Measurements from ENCODE around the gene KCTD16. TPM values are rescaled to one million over a fixed set of nuclear protein-coding genes. Genes with fewer than 3 reads are reported as not detected.

KCTD16 gene
- polyA plus RNA-seq, 2 of the 4 experiments (the other 2 are of a cell fraction), result 0.10 to 0.32 TPM

GRCh38 chr5:144332265-144332664 is 161.6 kb downstream of the KCTD16 start:
- no peaks in the 10 kb centered on the region for H3K9me3 ChIP-seq
- POLR2A ChIA-PET, result no interaction called here

GRCh38 chr5:144333336-144333920 is 162.8 kb downstream of the KCTD16 start:
- CTCF ChIA-PET, result interaction anchor here (0.6 to 1.5 kb wide), 5 partner anchors 22 to 905 kb away, joined by 3 to 4 read pairs (median 3); no protein-coding TSS in a partner anchor
- no peak for DNase-seq (ENCODE audit: low read depth in 1 of 2, low spot score in 1 of 2)

More at GRCh38 chr5:144332265-144332664, 161.6 kb downstream of the KCTD16 start:
- Histone ChIP-seq H3K4me2 (no peak overlapping the region), H3K27ac (no peak overlapping the region), H3K4me3 (no peak overlapping the region), H3K4me1 (no peaks in the 10 kb centered on the region)
- DNase-seq (ENCODE audit: low read depth in 1 of 2, low spot score in 1 of 2) (peak in 1 of 2 experiments; percentile 3), ATAC-seq (peak in 1 of 2 experiments; percentile 66; a peak in 2 of 6 replicates), FAIRE-seq (no peak)
- WGBS (ENCODE audit: missing lambda C conversion rate), result 65% methylated on average over 1 of the region's 1 CpG
- CTCF ChIA-PET, result interaction anchor here (0.9 to 1.6 kb wide), 2 partner anchors 13 to 17 kb away, joined by 3 to 6 read pairs; no protein-coding TSS in a partner anchor
- TF ChIP-seq RAD21 (conservative IDR thresholded peaks at IDR 0.05 in 1 of 2, IDR thresholded peaks at IDR 0.05 in 1 of 2), result 0 out of 5 replicates have a peak, but pooled peaks of 1 of the 2 experiments have one; percentile 12
- no peak for TF ChIP-seq ZSCAN20 (CRISPR knock-in tag; IDR thresholded peaks at IDR 0.05)

GRCh38 chr5:144335561-144335960 is 164.9 kb downstream of the KCTD16 start:
- 45% methylated on average over 1 of the region's 1 CpG for WGBS (ENCODE audit: missing lambda C conversion rate)
- Histone ChIP-seq H3K4me3 (no peak overlapping the region), H3K4me2 (no peak overlapping the region), H3K4me1 (no peaks in the 10 kb centered on the region), H3K27ac (no peak overlapping the region), H3K9me3 (no peaks in the 10 kb centered on the region)
- ChIA-PET POLR2A (no interaction called here), CTCF (no interaction called here)
- no peak for FAIRE-seq
- DNase-seq (ENCODE audit: low read depth in 1 of 2, low spot score in 1 of 2), result no peak
- no peak for ATAC-seq
- TF ChIP-seq HOXA7 (CRISPR knock-in tag; IDR thresholded peaks at IDR 0.05) (no peak), BCL3 (IDR thresholded peaks at IDR 0.05) (no peak), ZSCAN20 (CRISPR knock-in tag; IDR thresholded peaks at IDR 0.05) (no peak), MAZ (IDR thresholded peaks at IDR 0.05; ENCODE audit: borderline replicate concordance, low read depth, low read length) (no peak), ATOH8 (CRISPR knock-in tag; IDR thresholded peaks at IDR 0.05; ENCODE audit: low read depth) (no peak), MYC (IDR thresholded peaks at IDR 0.05; ENCODE audit: borderline replicate concordance, low read length) (no peak), SREBF2 (IDR thresholded peaks at IDR 0.05) (no peak), CBX2 (IDR thresholded peaks at IDR 0.05; ENCODE audit: borderline replicate concordance, low read depth) (no peak), HOXB5 (CRISPR knock-in tag; IDR thresholded peaks at IDR 0.05) (no peak), CHD4 (IDR thresholded peaks at IDR 0.05; ENCODE audit: borderline replicate concordance) (no peak), RCOR1 (IDR thresholded peaks at IDR 0.05; ENCODE audit: low read depth, low read length) (no peak), GATA3 (IDR thresholded peaks at IDR 0.05; ENCODE audit: borderline replicate concordance) (no peak), CBX8 (IDR thresholded peaks at IDR 0.05) (no peak), HES2 (IDR thresholded peaks at IDR 0.05) (no peak), REST (IDR thresholded peaks at IDR 0.05) (no peak), RAD21 (conservative IDR thresholded peaks at IDR 0.05 in 1 of 2, IDR thresholded peaks at IDR 0.05 in 1 of 2) (no peak), ELK1 (IDR thresholded peaks at IDR 0.05; ENCODE audit: low read depth, low read length) (no peak)

More at GRCh38 chr5:144333336-144333920, 162.8 kb downstream of the KCTD16 start:
- Histone ChIP-seq H3K9me3 (no peaks in the 10 kb centered on the region), H3K4me2 (no peak overlapping the region), H3K4me3 (no peak overlapping the region), H3K4me1 (no peaks in the 10 kb centered on the region), H3K27ac (no peak overlapping the region)
- POLR2A ChIA-PET, result no interaction called here
- 82% methylated on average over 1 of the region's 1 CpG for WGBS (ENCODE audit: missing lambda C conversion rate)
- no peak for TF ChIP-seq HEYL (CRISPR knock-in tag; IDR thresholded peaks at IDR 0.05)
- no peak for TF ChIP-seq HMGXB4 (CRISPR knock-in tag; IDR thresholded peaks at IDR 0.05; ENCODE audit: borderline replicate concordance)
- no peak for TF ChIP-seq HDAC2 (IDR thresholded peaks at IDR 0.05)
- TF ChIP-seq CBX2 (IDR thresholded peaks at IDR 0.05; ENCODE audit: borderline replicate concordance, low read depth), result no peak
- TF ChIP-seq NPAS2 (CRISPR knock-in tag; IDR thresholded peaks at IDR 0.05; ENCODE audit: borderline replicate concordance), result no peak
- TF ChIP-seq ZSCAN20 (CRISPR knock-in tag; IDR thresholded peaks at IDR 0.05), result no peak
- no peak for TF ChIP-seq RNF2 (IDR thresholded peaks at IDR 0.05; ENCODE audit: borderline replicate concordance, low read depth)
- ATAC-seq (no peak), FAIRE-seq (no peak)
